Glomerular visceral epithelial cell (primary cell): ENCODE measurements around the gene ALDH4A1.
"Not testable (repeated sequence)": the region's sequence is repeated elsewhere in the genome, so short reads cannot be mapped to it uniquely, and the experiment has no call there.

ENCODE experiments used
- DNase-seq: peaks from one replicate; pipeline ENCODE4 v3.0.0-alpha.2; 2016; ENCODE audit errors: extremely low spot score

The ALDH4A1 gene

GRCh38 chr1:18858070-18858688 is 44.2 kb downstream of the ALDH4A1 start:
- DNase-seq, result no peak

DNA sequence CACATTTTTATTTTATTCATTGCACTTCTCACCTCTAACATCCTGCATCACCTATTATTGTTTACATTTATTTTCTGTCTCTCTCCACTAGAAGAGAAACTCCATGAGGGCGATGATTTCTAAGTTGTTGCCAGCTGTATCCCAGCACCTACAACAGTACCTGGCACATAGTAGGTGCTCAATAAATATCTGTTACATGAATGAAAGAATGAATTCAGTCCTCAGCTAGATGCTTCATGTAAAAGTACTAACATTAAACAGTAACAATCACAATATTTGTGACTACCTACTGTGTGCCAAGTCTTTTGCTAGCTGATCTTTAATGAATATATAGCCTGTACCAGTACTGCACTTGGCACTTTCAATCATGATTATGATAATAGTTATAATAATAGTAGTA is 45.9 kb downstream of the ALDH4A1 start:
- no peak for DNase-seq

DNA sequence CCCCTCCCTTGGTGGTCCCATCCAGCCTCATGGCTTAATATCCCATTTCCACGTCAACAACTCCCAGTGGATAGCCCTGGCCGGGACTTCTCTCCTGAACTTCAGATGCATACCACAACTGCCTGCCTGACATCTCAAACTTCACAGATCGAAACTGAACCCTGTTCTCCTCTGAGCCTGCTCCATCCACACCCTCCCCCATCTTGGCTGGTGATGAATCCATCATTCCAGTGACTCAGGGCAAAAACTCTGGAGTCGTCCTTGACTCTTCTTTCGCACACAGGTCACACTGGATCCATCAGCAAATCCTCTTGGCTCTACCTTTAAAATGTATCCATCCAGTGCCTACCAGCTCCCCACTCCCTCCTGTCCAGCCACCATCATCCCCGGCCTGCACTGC is 46.8 kb downstream of the ALDH4A1 start:
- no peak for DNase-seq

- DNase-seq, result no peak
These were observed 47.9 kb downstream of the ALDH4A1 start for GRCh38 chr1:18854331-18855025.

GRCh38 chr1:18852501-18852900 is 49.9 kb downstream of the ALDH4A1 start:
- no peak for DNase-seq

- no peak for DNase-seq
These were observed 53.1 kb downstream of the ALDH4A1 start for GRCh38 chr1:18849261-18849711.

GRCh38 chr1:18847723-18848122 is 54.6 kb downstream of the ALDH4A1 start:
- DNase-seq, result not testable (repeated sequence)

DNA sequence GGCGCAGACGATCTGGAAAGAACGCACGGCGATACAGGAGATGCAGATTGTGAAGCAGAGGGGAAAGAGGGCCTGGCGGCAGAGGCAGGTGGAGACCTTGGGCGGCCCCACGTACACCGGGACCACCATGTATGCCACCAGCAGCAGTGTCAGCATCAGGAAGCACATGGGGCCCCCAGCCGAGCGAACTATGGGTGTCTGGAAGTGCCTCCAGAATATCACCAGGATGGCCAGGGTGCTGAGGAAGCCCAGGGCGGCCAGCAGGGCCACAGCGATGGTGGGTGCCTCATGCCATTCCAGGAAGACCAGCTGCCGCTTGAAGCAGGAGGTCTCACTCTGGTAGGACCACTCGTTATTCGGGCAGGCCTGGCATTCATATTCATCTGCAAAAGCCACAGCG is 62.2 kb downstream of the ALDH4A1 start:
- no peak for DNase-seq

GRCh38 chr1:18836654-18837053 is 65.7 kb downstream of the ALDH4A1 start:
- no peak for DNase-seq

DNA sequence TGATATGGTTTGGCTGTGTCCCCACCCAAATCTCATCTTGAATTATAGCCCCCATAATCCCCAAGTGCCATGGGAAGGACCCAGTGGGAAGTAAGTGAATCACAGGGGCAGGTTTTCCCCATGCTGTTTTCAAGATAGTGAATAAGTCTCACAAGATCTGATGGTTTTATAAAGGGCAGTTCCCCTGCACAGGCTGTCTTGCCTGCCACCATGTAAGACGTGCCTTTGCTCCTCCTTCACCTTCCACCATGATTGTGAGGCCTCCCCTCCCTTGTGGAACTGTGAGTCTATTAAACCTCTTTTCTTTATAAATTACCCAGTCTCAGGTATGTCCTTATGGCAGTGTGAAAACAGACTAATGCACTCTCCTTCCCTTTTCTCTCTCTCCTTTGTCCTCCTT is 70.0 kb downstream of the ALDH4A1 start:
- DNase-seq, result not testable (repeated sequence)

GRCh38 chr1:18831656-18832055 is 70.7 kb downstream of the ALDH4A1 start:
- DNase-seq, result no peak

GRCh38 chr1:18830596-18830995 is 71.8 kb downstream of the ALDH4A1 start:
- DNase-seq, result no peak

- no peak for DNase-seq
These were observed 72.7 kb downstream of the ALDH4A1 start for GRCh38 chr1:18829671-18830070.

GRCh38 chr1:18828224-18828623 is 74.1 kb downstream of the ALDH4A1 start:
- no peak for DNase-seq

- no peak for DNase-seq
These were observed 78.9 kb downstream of the ALDH4A1 start for GRCh38 chr1:18823438-18823837.
